K562 (cell line): ENCODE results near the gene NAA10. TPM values are rescaled to one million over a fixed set of nuclear protein-coding genes. Genes with fewer than 3 reads are reported as not detected.

ENCODE experiments used
- ADNP ChIP-seq: fragments of 200-800 bp; sonication (Bioruptor generic); IDR thresholded peaks from 2 replicates; pipeline ENCODE4 v1.6.1; 2016; ENCODE audit warnings: missing genetic modification characterization, missing compliant biosample characterization
- CBX1 ChIP-seq: sonication (generic); IDR thresholded peaks from 2 replicates; pipeline ENCODE4 v1.6.1; 2016; ENCODE audit warnings: antibody characterized with exemption, low read depth, mild to moderate bottlenecking
- CREB3L1 ChIP-seq: fragments of 450-650 bp; IDR thresholded peaks from 2 replicates; pipeline ENCODE4 v1.6.1; 2014; ENCODE audit warnings: low read depth, mild to moderate bottlenecking, moderate library complexity, borderline replicate concordance
- CREB5 ChIP-seq: fragments of 250-450 bp; sonication (Bioruptor Pico); IDR thresholded peaks from 2 replicates; pipeline ENCODE4 v1.5.0; 2020; ENCODE audit warnings: mild to moderate bottlenecking
- ESRRA ChIP-seq: fragments of 450-650 bp; IDR thresholded peaks from 2 replicates; pipeline ENCODE4 v1.6.1; 2014; ENCODE audit warnings: low read depth, mild to moderate bottlenecking, moderate library complexity, borderline replicate concordance
- ETS1 ChIP-seq: conservative IDR thresholded peaks from 2 replicates; pipeline ENCODE4 v1.6.1; 2011; ENCODE audit warnings: low read depth, mild to moderate bottlenecking, low read length; ENCODE audit not compliant: control insufficient read depth
- FOXK2 ChIP-seq, 2 experiments: fragments of 450-650 bp; IDR thresholded peaks in 1 of 2; conservative IDR thresholded peaks in 1 of 2; 2 replicates each; pipeline ENCODE4 v1.6.1; 2016; ENCODE audit warnings: low read depth in 2 of 2, mild to moderate bottlenecking in 1 of 2
- HNRNPK ChIP-seq: fragments of 200-400 bp; formaldehyde crosslinking; IDR thresholded peaks from one replicate; pipeline ENCODE4 v1.6.1; 2018; ENCODE audit warnings: mild to moderate bottlenecking, low read depth, low read length; ENCODE audit not compliant: poor library complexity, severe bottlenecking
- HNRNPL ChIP-seq: fragments of 200-400 bp; formaldehyde crosslinking; IDR thresholded peaks from 2 replicates; pipeline ENCODE4 v1.6.1; 2017; ENCODE audit warnings: low read depth, mild to moderate bottlenecking, low read length
- HNRNPLL ChIP-seq: fragments of 200-400 bp; formaldehyde crosslinking; IDR thresholded peaks from 2 replicates; pipeline ENCODE4 v1.6.1; 2017; ENCODE audit warnings: low read length, low read depth, mild to moderate bottlenecking; ENCODE audit not compliant: poor library complexity, severe bottlenecking
- L3MBTL2 ChIP-seq: fragments of 450-650 bp; IDR thresholded peaks from 2 replicates; pipeline ENCODE4 v1.6.1; 2016; ENCODE audit warnings: mild to moderate bottlenecking, moderate library complexity
- MBD2 ChIP-seq: sonication (generic); IDR thresholded peaks from 2 replicates; pipeline ENCODE4 v1.6.1; 2016; ENCODE audit warnings: low read depth, borderline replicate concordance
- PCBP1 ChIP-seq: fragments of 200-400 bp; formaldehyde crosslinking; IDR thresholded peaks from 2 replicates; pipeline ENCODE4 v1.6.1; 2018; ENCODE audit warnings: mild to moderate bottlenecking, low read depth, low read length; ENCODE audit not compliant: poor library complexity, severe bottlenecking
- PHB ChIP-seq: fragments of 250-450 bp; sonication (Bioruptor Pico); IDR thresholded peaks from 2 replicates; pipeline ENCODE4 v1.5.0; 2021
- POLR2G ChIP-seq: fragments of 200-400 bp; formaldehyde crosslinking; IDR thresholded peaks from 2 replicates; pipeline ENCODE4 v1.6.1; 2017; ENCODE audit warnings: low read depth, mild to moderate bottlenecking, antibody characterized with exemption, low read length, moderate library complexity
- RAD51 ChIP-seq: fragments of 450-650 bp; IDR thresholded peaks from 2 replicates; pipeline ENCODE4 v1.7.1; 2016; ENCODE audit warnings: low read depth, mild to moderate bottlenecking, borderline replicate concordance
- RB1 ChIP-seq: fragments of 450-650 bp; IDR thresholded peaks from 2 replicates; pipeline ENCODE4 v1.6.1; 2017; ENCODE audit warnings: low read depth, mild to moderate bottlenecking
- RFX5 ChIP-seq: IDR thresholded peaks from 2 replicates; pipeline ENCODE4 v1.6.1; 2011; ENCODE audit warnings: low read depth, mild to moderate bottlenecking, improper control_type of control experiment, low read length
- ZNF23 ChIP-seq: fragments of 250-450 bp; sonication (Bioruptor Pico); IDR thresholded peaks from 2 replicates; pipeline ENCODE4 v1.4.0; 2020; ENCODE audit warnings: mild to moderate bottlenecking
- ZNF436 ChIP-seq: fragments of 250-450, 450-650 bp; sonication (Bioruptor Pico); formaldehyde crosslinking; IDR thresholded peaks from 2 replicates; pipeline ENCODE4 v1.7.0; 2020; ENCODE audit warnings: mild to moderate bottlenecking
- ZNF586 ChIP-seq: fragments of 450-650 bp; formaldehyde crosslinking; conservative IDR thresholded peaks from 2 replicates; pipeline ENCODE4 v1.4.0; 2020; ENCODE audit warnings: mild to moderate bottlenecking, moderate library complexity
- ZZZ3 ChIP-seq: fragments of 450-650 bp; IDR thresholded peaks from 2 replicates; pipeline ENCODE4 v1.6.1; 2016; ENCODE audit warnings: antibody characterized with exemption, mild to moderate bottlenecking, moderate library complexity
- polyA plus RNA-seq, 8 experiments: library from polyadenylated mRNA; depleted of rRNA in 4 of 8; stranded (reverse) in 5 of 8; unstranded in 3 of 8; fragments of >200 nt; fragmentation: Nextera tagmentation in 2 of 8; fragmentation: Illumina TruSeq in 1 of 8; extraction: Ambion mirVana in 2 of 8; extraction: Trizol in 1 of 8; gene quantifications; 2 replicates each; pipeline versions ENCODE4 v1.2.1 to v1.2.3, GENCODE V29; 2011 to 2014; ENCODE audit warnings: inconsistent platforms in 1 of 8, missing spikeins in 1 of 8
- total RNA-seq, 7 experiments: library from RNA; depleted of rRNA in 6 of 7; stranded (reverse); fragments of >200 nt in 6 of 7; fragmentation: Illumina TruSeq in 2 of 7; extraction: Trizol in 2 of 7; gene quantifications; 2 replicates each; pipeline versions ENCODE4 v1.2.1 to v1.2.3, GENCODE V29; 2011 to 2021; ENCODE audit warnings: low replicate concordance in 1 of 7

NAA10 gene
- total and polyA plus RNA-seq, 9 of the 15 experiments (the other 6 are each of a cell fraction or from before 2014, with no cell fraction given), result 11.1 to 250 (median 134) TPM

GRCh38 chrX:153925739-153926551, 8.9 kb downstream of the NAA10 start, which contains the start of gene ARHGAP4 (continued):
- TF ChIP-seq HNRNPLL, result peak; percentile 50
- no peak for TF ChIP-seq ADNP
- peak; percentile 99 for TF ChIP-seq CBX1
- TF ChIP-seq RAD51, result no peak
- TF ChIP-seq MBD2, result peak; percentile 75; the same call in 1 of the 2 replicates
- peak; percentile 73 for TF ChIP-seq ETS1
- no peak for TF ChIP-seq RFX5
- peak; percentile 99 for TF ChIP-seq HNRNPL
- TF ChIP-seq PCBP1, result peak; percentile 56
- TF ChIP-seq HNRNPK, result no peak
- TF ChIP-seq L3MBTL2, result peak; percentile 96
- peak; percentile 92 for TF ChIP-seq POLR2G
- TF ChIP-seq RB1, result peak; percentile 67; the same call in 1 of the 2 replicates
- TF ChIP-seq CREB3L1, result no peak
- TF ChIP-seq ZNF436 (CRISPR knock-in tag), result no peak
- 0 out of 2 replicates have a peak, but pooled peaks have one; percentile 41 for TF ChIP-seq ZNF586
- TF ChIP-seq ZZZ3, result no peak
- peak; percentile 91; the same call in 1 of the 2 replicates for TF ChIP-seq PHB (CRISPR knock-in tag)
- TF ChIP-seq ESRRA, result 0 out of 2 replicates have a peak, but pooled peaks have one; percentile 39
- TF ChIP-seq CREB5 (CRISPR knock-in tag), result no peak
- no peak for TF ChIP-seq ZNF23 (CRISPR knock-in tag)
- no peak for TF ChIP-seq FOXK2 (conservative IDR thresholded peaks at IDR 0.05 in 1 of 2, IDR thresholded peaks at IDR 0.05 in 1 of 2; ENCODE audit: low read depth in 2 of 2)
